Fibroblast of the conjunctiva (primary cell): ENCODE data around the gene PPFIA3.
"Not testable (repeated sequence)": the region's sequence is repeated elsewhere in the genome, so short reads cannot be mapped to it uniquely, and the experiment has no call there.

Experiments
- DNase-seq: peaks from one replicate; pipeline ENCODE4 v3.0.0-alpha.2; 2010; ENCODE audit warnings: low read depth

The PPFIA3 gene

DNA sequence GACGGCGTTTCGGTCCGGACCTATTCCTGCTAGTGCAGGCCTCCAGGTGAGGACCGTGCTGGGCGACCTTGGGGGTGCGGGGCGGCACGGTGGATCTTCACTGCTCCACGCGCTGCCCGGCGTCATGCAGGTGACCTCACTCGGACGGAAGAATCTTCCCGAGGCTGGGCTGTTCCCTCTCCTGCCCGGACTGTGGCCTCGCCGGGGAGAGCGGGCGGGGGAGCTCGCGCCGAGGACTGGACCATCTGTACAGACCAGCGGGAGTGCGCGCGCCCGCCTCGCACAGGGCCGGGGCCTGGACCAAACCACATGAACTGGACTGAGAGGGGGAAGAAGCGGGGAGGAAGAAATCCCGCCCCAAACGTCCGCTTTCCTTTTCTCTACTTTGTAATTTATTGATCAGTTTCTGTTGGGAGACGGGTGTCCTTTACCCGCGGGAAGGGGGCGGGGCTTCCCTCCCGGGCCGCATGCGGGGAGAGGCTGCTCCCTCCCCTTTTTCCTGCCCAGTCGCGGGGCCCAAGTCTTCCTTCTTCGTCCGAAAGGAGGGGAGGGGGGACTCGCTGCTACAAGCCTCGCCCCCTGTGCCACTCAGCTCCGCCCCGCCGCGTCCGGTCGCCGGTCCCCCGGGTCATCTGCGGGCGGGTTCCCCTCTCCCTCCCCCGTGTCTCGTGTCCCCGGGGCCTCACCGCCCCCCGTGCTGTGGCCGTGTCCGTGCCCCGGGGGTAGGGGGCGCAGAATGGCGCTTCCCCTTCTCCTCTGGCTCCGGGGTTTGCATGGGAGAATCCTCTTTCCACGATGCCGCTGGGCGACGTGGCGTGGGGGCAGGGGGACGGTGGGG, 31.0 kb downstream of the PPFIA3 start:
- DNase-seq, result peak; percentile 49

DNA sequence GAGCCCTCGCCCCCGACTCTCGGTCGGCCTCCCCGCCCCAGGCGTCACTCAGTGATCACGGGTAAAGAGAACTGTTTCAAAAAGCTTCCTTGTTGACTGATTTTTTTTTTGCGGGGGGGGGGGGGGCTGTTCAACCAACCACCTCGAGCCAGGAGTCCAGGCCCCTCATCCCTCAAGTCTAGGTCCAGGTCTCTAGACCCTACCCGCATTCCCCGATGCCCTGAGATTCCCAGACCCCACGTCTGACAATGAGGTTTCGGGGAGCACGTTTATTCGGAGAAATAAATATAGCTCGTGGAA, 31.6 kb downstream of the PPFIA3 start:
- DNase-seq, result no peak

DNA sequence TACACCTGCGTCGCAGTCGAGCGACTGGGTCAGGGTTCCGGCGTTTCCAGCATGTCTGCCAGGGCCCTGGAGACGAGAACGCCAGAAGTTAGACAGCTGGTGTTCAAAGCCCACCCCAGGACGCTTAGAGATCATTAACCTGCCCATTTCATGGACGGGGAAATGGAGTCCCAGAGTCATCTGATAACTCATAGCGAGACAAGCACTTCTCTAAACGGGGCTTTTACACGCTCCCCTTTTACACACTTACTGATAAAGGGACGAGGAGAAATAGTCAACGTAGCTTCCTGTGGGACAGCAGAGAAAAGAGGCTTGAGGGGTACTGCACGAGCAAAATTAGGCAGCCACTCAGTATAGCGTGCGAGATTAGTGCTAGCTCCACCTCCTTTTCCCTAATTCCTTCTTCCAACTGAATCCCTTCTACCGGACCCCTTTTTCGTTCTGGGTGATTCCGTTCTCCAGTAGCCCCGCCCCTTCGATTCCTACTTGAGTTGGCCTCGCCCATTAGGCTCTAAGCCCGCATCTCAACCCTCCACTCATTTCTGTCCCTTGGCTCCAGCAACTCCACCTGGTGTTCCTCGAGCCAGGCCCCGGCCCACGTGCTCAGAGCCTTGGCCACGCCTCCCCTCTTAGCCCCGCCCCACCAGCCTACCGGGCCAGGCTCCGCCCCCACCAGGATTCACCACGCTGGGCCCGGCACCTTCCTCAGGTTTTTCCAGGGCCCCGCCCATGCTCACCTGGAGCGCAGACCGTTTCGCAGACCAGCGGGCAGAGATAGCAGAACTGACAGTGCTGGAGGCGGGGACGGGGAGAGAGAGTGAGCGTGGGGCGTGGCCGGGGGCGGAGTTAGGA, 32.1 kb downstream of the PPFIA3 start:
- DNase-seq, result no peak

GRCh38 chr19:49152119-49152550, 32.8 kb downstream of the PPFIA3 start:
- DNase-seq, result no peak

DNA sequence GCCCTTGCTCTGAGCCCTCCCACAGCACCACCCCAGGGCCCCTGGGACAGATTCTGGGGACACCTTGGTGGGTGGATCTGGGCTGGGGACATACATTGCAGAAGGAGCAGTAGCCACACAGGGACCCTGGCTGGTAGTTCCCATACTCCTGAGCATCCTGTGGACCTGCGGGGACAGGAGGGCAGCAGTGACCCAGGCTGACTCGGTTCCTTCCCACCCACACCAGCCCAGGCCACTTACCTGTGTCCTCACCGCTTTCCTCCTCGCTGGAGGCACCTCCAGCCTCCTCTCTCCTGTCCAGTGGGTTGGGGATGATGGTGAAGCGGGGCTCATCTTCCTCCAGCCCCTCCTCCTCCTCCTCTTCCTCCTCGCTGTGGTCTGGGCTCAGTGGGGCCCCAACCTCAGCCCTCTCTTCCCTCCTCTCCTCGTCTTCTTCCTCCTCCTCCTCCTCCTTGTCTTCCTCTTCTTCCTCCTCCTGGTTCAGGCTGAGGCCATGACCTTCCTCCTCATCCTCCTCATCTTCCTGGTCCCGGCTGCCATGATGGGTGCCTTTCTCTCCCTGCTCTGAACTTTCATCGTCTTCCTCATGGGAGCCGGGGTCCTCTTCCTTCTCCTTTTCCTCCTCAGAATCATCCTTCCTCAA, 33.9 kb downstream of the PPFIA3 start:
- DNase-seq, result no peak

- DNase-seq, result no peak
These were observed 34.9 kb downstream of the PPFIA3 start for GRCh38 chr19:49154279-49154678.

- DNase-seq, result no peak
These were observed 35.9 kb downstream of the PPFIA3 start, which contains the start of gene HRC for GRCh38 chr19:49155005-49155819. TSS of gene HRC (minus strand) at chr19:49155396. CDS start at chr19:49155237, 159 bp downstream.

DNA sequence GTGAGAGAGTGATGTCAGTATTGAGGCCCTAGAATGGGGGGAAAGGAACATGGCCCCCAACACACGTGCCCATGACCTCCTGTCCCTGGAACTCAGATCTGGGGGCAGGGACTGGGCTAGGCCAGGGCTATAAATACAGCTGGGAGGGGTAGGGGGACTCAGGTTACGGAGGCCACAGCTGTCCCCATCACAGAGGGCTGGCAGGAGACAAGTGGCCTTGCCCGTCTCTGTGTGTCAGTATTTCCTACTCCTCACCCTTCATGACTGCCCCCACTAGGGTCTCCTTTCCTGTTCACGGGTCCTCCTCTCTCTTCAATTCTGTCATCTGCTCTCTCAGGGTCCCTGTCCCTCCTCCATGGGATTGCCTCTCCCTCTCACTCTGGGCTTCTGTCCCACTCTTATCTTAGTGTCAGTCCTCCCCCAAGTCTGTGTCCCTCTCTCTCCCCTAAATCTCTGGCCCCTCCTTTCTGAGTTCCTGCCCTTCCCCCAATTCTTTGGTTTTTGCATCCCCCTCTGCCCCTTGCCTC, 36.5 kb downstream of the PPFIA3 start:
- DNase-seq, result no peak

DNA sequence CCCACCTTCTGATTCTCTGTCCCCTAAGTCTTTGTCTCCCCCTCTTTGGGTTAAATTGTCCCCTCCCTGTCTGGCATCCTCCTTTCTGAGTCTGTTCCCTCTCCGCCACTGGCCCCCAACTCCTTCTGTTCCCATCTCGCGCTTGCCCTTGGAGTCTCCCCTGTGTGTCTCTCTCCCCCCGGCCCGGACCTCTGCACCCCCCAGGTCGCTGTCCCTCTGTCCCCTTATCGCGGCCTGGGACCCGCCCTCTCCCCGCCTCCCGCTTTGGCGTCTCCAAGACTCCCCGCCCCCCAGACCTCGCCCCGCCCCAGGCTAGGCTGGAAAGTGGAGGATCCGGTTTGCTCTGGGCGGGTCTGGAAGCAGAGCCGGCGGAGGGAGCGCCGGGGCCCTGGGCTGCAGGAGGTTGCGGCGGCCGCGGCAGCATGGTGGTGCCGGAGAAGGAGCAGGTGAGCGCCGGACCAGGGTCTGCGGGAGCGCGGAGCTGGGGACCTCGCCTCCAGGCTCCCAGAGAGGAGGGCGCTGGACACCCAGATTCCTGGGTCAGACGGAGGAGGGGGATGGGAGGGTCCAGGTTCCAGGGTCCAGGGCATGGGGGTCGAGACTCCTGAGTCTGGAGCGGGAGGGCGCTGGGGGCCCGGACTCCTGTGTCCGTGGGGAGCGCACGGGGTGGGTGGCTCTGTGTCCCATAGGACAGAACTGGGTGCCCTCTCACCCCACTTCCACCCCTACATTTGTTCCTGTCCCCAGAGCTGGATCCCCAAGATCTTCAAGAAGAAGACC, 38.3 kb downstream of the PPFIA3 start, which contains the start of gene TRPM4:
TSS of gene TRPM4 (plus strand) at position 348 of the 780 bp plus-strand sequence. CDS start at position 423, 75 bp downstream.
- DNase-seq, result peak; percentile 47

DNA sequence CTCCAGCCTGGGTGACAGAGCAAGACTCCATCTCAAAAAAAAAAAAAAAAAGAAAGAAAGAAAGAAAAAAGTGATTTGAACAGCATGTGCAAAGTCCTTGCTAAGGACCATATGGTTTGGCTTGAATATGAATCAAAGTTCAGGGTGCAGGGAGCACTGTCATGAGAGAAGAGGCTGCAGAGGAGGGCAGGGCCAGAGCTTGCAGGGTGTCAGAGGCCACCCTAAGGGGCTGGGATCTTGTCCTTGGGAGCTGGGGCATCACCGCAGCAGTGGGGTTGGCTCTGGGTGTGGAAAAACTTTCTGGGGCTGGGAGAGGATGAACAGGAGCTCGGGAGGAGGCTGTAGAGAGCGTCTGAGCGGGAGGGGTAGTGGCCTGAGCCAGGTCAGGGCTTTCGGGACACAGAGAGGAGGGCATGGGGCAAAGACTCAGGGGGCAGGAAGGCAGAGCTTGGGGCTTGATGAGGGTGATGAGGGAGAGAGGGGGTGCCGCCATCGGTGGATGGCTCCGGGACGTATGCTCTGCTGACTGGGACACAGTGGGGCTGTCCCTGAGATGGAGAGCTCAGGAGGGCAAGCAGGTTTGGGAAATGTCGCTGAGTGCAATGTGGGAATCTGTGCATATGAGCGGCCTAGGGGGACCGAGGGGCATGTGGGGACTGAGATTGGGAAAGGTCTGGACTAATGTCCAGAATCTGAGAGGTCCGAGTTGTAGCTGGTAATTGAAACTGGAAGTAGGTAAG, 41.3 kb downstream of the PPFIA3 start:
- no peak for DNase-seq

DNA sequence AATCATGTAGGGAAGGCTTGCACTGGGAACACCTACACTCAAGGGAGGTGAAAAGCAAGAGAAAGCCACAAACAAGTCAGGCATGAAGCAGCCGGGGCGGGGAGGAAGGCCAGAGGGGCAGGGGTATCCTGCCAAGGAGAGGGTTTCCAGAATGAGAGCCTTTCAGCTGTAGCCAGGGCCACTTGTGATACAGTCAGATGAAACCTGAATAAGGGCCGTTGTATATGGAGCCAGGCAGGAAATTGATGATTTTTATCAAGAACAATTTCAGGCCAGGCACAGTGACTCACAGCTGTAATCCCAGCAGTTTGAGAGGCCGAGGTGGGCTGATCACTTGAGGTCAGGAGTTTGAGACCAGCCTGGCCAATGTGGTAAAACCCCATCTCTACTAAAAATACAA, 42.6 kb downstream of the PPFIA3 start:
- DNase-seq, result no peak

GRCh38 chr19:49165111-49165750, 45.9 kb downstream of the PPFIA3 start:
- no peak for DNase-seq

DNA sequence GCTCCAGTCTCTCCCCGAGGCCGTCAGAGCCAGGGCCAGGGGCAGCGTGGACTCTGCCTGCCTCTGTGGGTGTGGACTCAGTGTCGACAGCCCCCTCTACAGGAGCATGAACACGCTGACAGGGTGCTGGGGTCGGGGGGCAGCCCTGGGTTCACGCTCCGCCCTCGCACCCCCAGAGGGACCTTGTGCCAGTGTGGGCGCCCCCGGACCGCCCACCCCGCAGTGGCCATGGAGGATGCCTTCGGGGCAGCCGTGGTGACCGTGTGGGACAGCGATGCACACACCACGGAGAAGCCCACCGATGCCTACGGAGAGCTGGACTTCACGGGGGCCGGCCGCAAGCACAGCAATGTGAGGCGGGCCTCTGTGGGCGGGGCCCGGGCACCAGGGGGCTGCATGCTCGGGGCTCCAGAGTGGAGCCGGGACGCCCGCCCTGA, 46.5 kb downstream of the PPFIA3 start:
- no peak for DNase-seq

DNA sequence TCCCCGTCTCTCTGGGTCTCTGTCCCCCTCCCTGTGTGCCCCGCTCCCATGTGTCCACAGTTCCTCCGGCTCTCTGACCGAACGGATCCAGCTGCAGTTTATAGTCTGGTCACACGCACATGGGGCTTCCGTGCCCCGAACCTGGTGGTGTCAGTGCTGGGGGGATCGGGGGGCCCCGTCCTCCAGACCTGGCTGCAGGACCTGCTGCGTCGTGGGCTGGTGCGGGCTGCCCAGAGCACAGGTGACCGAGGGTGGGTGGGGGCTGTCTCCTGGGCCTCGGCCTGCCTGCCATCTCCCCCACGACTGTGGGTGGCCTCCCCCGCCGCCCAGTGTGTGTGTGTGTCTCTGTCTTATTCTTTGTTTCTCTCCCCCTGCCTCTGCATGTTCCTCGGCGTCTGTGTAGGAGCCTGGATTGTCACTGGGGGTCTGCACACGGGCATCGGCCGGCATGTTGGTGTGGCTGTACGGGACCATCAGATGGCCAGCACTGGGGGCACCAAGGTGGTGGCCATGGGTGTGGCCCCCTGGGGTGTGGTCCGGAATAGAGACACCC, 48.6 kb downstream of the PPFIA3 start:
- DNase-seq, result no peak

DNA sequence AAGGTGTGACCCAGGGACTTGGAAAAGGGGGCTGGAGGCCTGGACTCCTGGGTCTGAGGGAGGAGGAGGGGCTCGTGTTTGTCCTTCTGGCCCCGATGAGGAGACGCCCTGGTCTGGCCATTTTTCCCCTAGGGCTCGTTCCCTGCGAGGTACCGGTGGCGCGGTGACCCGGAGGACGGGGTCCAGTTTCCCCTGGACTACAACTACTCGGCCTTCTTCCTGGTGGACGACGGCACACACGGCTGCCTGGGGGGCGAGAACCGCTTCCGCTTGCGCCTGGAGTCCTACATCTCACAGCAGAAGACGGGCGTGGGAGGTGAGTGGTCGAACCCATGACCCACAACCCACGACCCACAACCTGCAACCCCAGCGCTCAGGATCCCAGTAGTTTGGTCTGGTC, 49.1 kb downstream of the PPFIA3 start:
- no peak for DNase-seq

- no peak for DNase-seq
These were observed 53.9 kb downstream of the PPFIA3 start for GRCh38 chr19:49173198-49173597.

GRCh38 chr19:49180659-49181058, 61.3 kb downstream of the PPFIA3 start:
- no peak for DNase-seq

DNA sequence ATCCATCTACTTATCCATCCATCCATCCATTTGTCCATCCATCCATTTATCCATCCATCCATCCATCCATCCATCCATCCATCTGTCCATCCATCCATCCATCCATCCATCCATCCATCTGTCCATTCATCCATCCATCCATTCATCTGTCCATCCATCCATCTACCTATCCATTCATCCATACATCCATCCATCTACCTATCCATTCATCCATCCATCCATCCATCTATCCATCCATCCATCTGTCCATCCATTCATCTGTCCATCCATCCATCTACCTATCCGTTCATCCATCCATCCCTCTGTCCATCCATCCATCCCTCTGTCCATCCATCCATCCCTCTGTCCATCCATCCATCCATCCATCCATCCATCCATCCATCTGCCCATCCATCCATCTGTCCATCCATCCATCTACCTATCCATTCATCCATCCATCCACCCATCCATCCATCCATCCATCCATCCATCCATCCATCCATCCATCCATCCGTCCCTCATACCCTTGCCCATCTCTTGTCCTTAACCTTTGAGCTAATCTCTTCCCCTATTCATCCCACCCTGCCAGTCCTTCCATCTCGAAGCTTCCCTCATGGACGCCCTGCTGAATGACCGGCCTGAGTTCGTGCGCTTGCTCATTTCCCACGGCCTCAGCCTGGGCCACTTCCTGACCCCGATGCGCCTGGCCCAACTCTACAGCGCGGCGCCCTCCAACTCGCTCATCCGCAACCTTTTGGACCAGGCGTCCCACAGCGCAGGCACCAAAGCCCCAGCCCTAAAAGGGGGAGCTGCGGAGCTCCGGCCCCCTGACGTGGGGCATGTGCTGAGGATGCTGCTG, 62.9 kb downstream of the PPFIA3 start:
- not testable (repeated sequence) for DNase-seq
